Measurements from ENCODE around the gene EMC8. TPM values are rescaled to one million over a fixed set of nuclear protein-coding genes. Genes with fewer than 3 reads are reported as not detected.

The EMC8 gene
- polyA plus RNA-seq, 1 of the 3 experiments (the other 2 are of a cell fraction) = 45.9 TPM

DNA sequence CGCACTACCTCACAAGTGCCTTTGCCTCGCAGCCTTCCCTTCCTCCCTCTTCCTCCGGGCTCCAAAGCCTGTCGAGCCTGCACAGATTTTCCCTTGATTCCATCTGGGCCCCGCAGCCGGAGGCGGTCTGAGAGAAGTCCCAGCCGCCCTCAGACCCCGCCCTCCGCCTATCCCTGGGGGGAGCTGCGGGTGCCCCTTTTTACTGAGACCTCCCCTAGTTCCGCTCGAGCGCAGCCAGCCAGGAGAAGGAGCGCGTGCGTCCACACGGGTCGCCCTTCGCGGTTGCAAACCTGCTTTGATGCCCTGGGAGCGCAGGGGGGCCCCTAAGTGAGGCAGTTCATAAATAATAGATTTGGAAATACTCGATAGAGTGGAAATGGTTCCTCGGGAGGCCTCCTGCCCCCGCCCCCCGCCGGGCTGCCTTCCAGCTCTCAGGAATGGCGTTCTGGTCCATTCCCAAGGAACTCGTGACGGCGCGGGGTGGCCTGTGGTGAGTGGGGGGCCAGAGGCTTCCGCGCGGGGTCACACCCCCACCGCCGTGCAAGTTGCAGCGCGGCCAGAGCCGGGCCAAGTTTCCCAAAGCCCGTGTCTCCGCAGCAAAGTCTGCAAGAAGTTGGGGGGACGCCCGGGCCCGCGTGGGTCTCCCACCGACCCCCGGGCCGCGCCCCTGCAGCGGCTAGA, 49.1 kb downstream of the EMC8 start (continued):
- TF ChIP-seq, protein P1, sequence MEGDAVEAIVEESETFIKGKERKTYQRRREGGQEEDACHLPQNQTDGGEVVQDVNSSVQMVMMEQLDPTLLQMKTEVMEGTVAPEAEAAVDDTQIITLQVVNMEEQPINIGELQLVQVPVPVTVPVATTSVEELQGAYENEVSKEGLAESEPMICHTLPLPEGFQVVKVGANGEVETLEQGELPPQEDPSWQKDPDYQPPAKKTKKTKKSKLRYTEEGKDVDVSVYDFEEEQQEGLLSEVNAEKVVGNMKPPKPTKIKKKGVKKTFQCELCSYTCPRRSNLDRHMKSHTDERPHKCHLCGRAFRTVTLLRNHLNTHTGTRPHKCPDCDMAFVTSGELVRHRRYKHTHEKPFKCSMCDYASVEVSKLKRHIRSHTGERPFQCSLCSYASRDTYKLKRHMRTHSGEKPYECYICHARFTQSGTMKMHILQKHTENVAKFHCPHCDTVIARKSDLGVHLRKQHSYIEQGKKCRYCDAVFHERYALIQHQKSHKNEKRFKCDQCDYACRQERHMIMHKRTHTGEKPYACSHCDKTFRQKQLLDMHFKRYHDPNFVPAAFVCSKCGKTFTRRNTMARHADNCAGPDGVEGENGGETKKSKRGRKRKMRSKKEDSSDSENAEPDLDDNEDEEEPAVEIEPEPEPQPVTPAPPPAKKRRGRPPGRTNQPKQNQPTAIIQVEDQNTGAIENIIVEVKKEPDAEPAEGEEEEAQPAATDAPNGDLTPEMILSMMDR (IDR thresholded peaks at IDR 0.05) = peak; percentile 25; the same call in 1 of the 2 replicates
- TF ChIP-seq SIN3A (IDR thresholded peaks at IDR 0.05; ENCODE audit: borderline replicate concordance, low read depth, low read length) (no peak), MXI1 (IDR thresholded peaks at IDR 0.05; ENCODE audit: low read depth, low read length) (no peak), NFIC (IDR thresholded peaks at IDR 0.05; ENCODE audit: borderline replicate concordance) (no peak), NRF1 (IDR thresholded peaks at IDR 0.05; ENCODE audit: low read depth, low read length) (no peak), FOXJ3 (CRISPR knock-in tag; IDR thresholded peaks at IDR 0.05) (no peak), TAF1 (IDR thresholded peaks at IDR 0.05; ENCODE audit: borderline replicate concordance, low read depth, low read length) (no peak), JUND (IDR thresholded peaks at IDR 0.05) (no peak), RAD21 (IDR thresholded peaks at IDR 0.05; ENCODE audit: low read length) (no peak), TEAD4 (IDR thresholded peaks at IDR 0.05; ENCODE audit: borderline replicate concordance, insufficient read depth) (no peak), GABPA (IDR thresholded peaks at IDR 0.05; ENCODE audit: low read depth) (no peak), POLR2AphosphoS5 (IDR thresholded peaks at IDR 0.05; ENCODE audit: low read depth, low read length) (peak; percentile 18; the same call in 1 of the 2 replicates)
- TF ChIP-seq, protein P2, sequence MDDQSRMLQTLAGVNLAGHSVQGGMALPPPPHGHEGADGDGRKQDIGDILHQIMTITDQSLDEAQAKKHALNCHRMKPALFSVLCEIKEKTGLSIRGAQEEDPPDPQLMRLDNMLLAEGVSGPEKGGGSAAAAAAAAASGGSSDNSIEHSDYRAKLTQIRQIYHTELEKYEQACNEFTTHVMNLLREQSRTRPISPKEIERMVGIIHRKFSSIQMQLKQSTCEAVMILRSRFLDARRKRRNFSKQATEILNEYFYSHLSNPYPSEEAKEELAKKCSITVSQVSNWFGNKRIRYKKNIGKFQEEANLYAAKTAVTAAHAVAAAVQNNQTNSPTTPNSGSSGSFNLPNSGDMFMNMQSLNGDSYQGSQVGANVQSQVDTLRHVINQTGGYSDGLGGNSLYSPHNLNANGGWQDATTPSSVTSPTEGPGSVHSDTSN (IDR thresholded peaks at IDR 0.05) = no peak
- TF ChIP-seq, protein P3, sequence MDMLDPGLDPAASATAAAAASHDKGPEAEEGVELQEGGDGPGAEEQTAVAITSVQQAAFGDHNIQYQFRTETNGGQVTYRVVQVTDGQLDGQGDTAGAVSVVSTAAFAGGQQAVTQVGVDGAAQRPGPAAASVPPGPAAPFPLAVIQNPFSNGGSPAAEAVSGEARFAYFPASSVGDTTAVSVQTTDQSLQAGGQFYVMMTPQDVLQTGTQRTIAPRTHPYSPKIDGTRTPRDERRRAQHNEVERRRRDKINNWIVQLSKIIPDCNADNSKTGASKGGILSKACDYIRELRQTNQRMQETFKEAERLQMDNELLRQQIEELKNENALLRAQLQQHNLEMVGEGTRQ (IDR thresholded peaks at IDR 0.05; ENCODE audit: borderline replicate concordance, low read depth, low read length) = no peak

DNA sequence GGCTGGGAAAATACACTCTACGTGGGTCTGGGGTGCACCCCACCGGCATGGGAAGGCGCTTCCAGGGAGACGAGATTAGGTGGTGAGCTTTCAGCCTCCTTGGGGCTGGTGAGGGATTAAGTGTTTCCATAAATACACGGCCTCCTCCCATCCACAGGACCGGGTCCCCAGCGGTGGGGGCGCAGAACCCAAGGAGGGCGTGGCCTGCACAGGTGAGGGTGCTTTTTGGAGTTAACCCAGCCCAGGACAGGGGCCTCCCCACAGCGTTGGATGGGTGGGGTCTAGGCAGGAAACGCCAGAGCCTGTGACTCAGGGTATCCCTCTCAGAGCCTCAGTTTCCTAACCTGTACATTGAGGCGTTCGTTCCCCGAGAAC, 49.6 kb downstream of the EMC8 start:
- Histone ChIP-seq H3K9me3 (no peaks in the 10 kb centered on the region), H3K4me3 (ENCODE audit: low read depth in 2 of 2, low read length in 1 of 2) (peak overlapping the region; percentile 60 to 84), H3K4me2 (peak overlapping the region; percentile 98), H2AFZ (ENCODE audit: low read depth) (peak overlapping the region; percentile 87; the same call in 1 of the 2 replicates), H3K9ac (peak overlapping the region; percentile 63; the same call in 1 of the 2 replicates), H3K79me2 (ENCODE audit: insufficient read depth) (peaks cover 34% of the 10 kb centered on the region), H3K27ac (ENCODE audit: low read depth in 2 of 2, low read length in 1 of 2) (no peak overlapping the region), H3K27me3 (ENCODE audit: insufficient read depth) (no peaks in the 10 kb centered on the region), H3K36me3 (replicated peaks in 1 of 2; ENCODE audit: control insufficient read depth in 1 of 2, insufficient read depth in 2 of 2, low read length in 1 of 2) (no peaks in the 10 kb centered on the region), H3F3A (replicated peaks; ENCODE audit: insufficient read depth) (peaks cover 14% of the 10 kb centered on the region), H3K9me2 (no peaks in the 10 kb centered on the region), H4K20me1 (ENCODE audit: insufficient read depth) (0 out of 2 replicates have a peak, but pooled peaks cover 3% of the 10 kb centered on the region), H3K4me1 (ENCODE audit: control insufficient read depth in 1 of 2, insufficient read depth in 2 of 2, low read depth in 1 of 2, low read length in 1 of 2) (peaks cover 14 to 20% of the 10 kb centered on the region in 2 experiments; a peak in 2 of 4 replicates)
- no peak for DNase-seq
- POLR2A ChIA-PET = no interaction called here
- 63% methylated on average over 10 of the region's 14 CpGs for WGBS (ENCODE audit: low lambda C conversion rate)
- no peak for TF ChIP-seq MEF2A (IDR thresholded peaks at IDR 0.05; ENCODE audit: borderline replicate concordance, low read depth)
- no peak for TF ChIP-seq YY1 (IDR thresholded peaks at IDR 0.05; ENCODE audit: low read depth)
- no peak for TF ChIP-seq JUND (IDR thresholded peaks at IDR 0.05)
- TF ChIP-seq SIN3A (IDR thresholded peaks at IDR 0.05; ENCODE audit: borderline replicate concordance, low read depth, low read length) = no peak
- TF ChIP-seq, protein P4, sequence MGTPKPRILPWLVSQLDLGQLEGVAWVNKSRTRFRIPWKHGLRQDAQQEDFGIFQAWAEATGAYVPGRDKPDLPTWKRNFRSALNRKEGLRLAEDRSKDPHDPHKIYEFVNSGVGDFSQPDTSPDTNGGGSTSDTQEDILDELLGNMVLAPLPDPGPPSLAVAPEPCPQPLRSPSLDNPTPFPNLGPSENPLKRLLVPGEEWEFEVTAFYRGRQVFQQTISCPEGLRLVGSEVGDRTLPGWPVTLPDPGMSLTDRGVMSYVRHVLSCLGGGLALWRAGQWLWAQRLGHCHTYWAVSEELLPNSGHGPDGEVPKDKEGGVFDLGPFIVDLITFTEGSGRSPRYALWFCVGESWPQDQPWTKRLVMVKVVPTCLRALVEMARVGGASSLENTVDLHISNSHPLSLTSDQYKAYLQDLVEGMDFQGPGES (IDR thresholded peaks at IDR 0.05; ENCODE audit: low read depth, low read length) = no peak
- TF ChIP-seq, protein P5, sequence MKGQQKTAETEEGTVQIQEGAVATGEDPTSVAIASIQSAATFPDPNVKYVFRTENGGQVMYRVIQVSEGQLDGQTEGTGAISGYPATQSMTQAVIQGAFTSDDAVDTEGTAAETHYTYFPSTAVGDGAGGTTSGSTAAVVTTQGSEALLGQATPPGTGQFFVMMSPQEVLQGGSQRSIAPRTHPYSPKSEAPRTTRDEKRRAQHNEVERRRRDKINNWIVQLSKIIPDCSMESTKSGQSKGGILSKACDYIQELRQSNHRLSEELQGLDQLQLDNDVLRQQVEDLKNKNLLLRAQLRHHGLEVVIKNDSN (IDR thresholded peaks at IDR 0.05; ENCODE audit: borderline replicate concordance, low read depth) = no peak
- no peak for TF ChIP-seq RAD21 (IDR thresholded peaks at IDR 0.05; ENCODE audit: low read length)
- TF ChIP-seq, protein P6, sequence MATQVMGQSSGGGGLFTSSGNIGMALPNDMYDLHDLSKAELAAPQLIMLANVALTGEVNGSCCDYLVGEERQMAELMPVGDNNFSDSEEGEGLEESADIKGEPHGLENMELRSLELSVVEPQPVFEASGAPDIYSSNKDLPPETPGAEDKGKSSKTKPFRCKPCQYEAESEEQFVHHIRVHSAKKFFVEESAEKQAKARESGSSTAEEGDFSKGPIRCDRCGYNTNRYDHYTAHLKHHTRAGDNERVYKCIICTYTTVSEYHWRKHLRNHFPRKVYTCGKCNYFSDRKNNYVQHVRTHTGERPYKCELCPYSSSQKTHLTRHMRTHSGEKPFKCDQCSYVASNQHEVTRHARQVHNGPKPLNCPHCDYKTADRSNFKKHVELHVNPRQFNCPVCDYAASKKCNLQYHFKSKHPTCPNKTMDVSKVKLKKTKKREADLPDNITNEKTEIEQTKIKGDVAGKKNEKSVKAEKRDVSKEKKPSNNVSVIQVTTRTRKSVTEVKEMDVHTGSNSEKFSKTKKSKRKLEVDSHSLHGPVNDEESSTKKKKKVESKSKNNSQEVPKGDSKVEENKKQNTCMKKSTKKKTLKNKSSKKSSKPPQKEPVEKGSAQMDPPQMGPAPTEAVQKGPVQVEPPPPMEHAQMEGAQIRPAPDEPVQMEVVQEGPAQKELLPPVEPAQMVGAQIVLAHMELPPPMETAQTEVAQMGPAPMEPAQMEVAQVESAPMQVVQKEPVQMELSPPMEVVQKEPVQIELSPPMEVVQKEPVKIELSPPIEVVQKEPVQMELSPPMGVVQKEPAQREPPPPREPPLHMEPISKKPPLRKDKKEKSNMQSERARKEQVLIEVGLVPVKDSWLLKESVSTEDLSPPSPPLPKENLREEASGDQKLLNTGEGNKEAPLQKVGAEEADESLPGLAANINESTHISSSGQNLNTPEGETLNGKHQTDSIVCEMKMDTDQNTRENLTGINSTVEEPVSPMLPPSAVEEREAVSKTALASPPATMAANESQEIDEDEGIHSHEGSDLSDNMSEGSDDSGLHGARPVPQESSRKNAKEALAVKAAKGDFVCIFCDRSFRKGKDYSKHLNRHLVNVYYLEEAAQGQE (IDR thresholded peaks at IDR 0.05; ENCODE audit: low read depth, low read length) = no peak
- TF ChIP-seq GATA2 (CRISPR knock-in tag; IDR thresholded peaks at IDR 0.05) = no peak
- TF ChIP-seq POLR2AphosphoS5 (IDR thresholded peaks at IDR 0.05; ENCODE audit: low read depth, low read length) = no peak
- CTCF ChIA-PET = interaction anchor here (1.0 to 1.7 kb wide), 3 partner anchors 11 to 32 kb away, joined by 4 read pairs; no protein-coding TSS in a partner anchor
